Endothelial cell of umbilical vein (primary cell): ENCODE results near the gene ERCC1. TPM values are rescaled to one million over a fixed set of nuclear protein-coding genes. Genes with fewer than 3 reads are reported as not detected.

Experiments
- BruUV-seq: library from RNA; stranded (reverse); fragments of 400-500 nt; replicated peaks from 2 replicates; lab custom pipeline; 2021; lab: Mats Ljungman, UMichigan
- CTCF ChIA-PET: fragments of 300-600, 350-600 bp; sonication (Branson Sonifier 250); formaldehyde crosslinking; loops from one replicate; lab custom pipeline; 2021; ENCODE audit warnings: antibody characterized with exemption, inconsistent platforms; lab: Charles Lee
- POLR2A ChIA-PET: fragments of 300-600, 350-600 bp; sonication (Branson Sonifier 250); formaldehyde crosslinking; loops from one replicate; lab custom pipeline; 2021; ENCODE audit warnings: antibody characterized with exemption, inconsistent platforms; lab: Charles Lee
- DNase-seq: peaks from one replicate; pipeline ENCODE4 v3.0.0-alpha.2; 2011; ENCODE audit warnings: low read depth, low spot score
- FAIRE-seq: peaks from 2 replicates; lab custom pipeline; 2011; peaks lifted over from hg19 to GRCh38; lab: Jason Lieb, UNC
- H2AFZ ChIP-seq: 2 replicates; pipeline ENCODE4 v1.6.0; 2012; ENCODE audit warnings: low read depth, low read length, control low read depth, inconsistent platforms
- H3K27ac ChIP-seq: 2 replicates; pipeline ENCODE4 v1.5.1; 2011; ENCODE audit warnings: low read depth, mild to moderate bottlenecking, control low read depth, low read length, moderate library complexity; ENCODE audit not compliant: insufficient read depth
- H3K27me3 ChIP-seq, 2 experiments: 2 replicates each; pipeline versions ENCODE4 v1.6.0 to v1.6.1; 2011; ENCODE audit warnings: low read length in 2 of 2, mixed read lengths in 1 of 2; ENCODE audit not compliant: control insufficient read depth in 2 of 2, insufficient read depth in 2 of 2
- H3K36me3 ChIP-seq, 2 experiments: 2 replicates in 1 of 2; 3 replicates in 1 of 2; pipeline ENCODE4 v1.5.1; 2011; ENCODE audit warnings: low read length in 2 of 2, mild to moderate bottlenecking in 1 of 2, moderate library complexity in 1 of 2; ENCODE audit not compliant: control insufficient read depth in 2 of 2, insufficient read depth in 2 of 2; ENCODE audit errors: extremely low read depth in 1 of 2
- H3K4me1 ChIP-seq: 3 replicates; pipeline ENCODE4 v1.5.1; 2011; ENCODE audit warnings: mild to moderate bottlenecking, low read length; ENCODE audit not compliant: control insufficient read depth, insufficient read depth; ENCODE audit errors: extremely low read depth
- H3K4me2 ChIP-seq: 2 replicates; pipeline ENCODE4 v1.6.1; 2011; ENCODE audit warnings: low read length, control low read depth, mixed read lengths; ENCODE audit not compliant: insufficient read depth
- H3K4me3 ChIP-seq, 3 experiments: fragments of 200-600 bp in 1 of 3; sonication (generic), shearing (Covaris generic) in 1 of 3; replicated peaks in 1 of 3; 2 replicates each; pipeline ENCODE4 v1.5.1; 2011 to 2016; ENCODE audit warnings: control low read depth in 3 of 3, low read length in 3 of 3, mild to moderate bottlenecking in 2 of 3, inconsistent platforms in 1 of 3, low read depth in 1 of 3, moderate library complexity in 1 of 3; ENCODE audit not compliant: insufficient read depth in 1 of 3
- H3K79me2 ChIP-seq: 2 replicates; pipeline ENCODE4 v1.6.0; 2012; ENCODE audit warnings: low read length, inconsistent platforms; ENCODE audit not compliant: control insufficient read depth, insufficient read depth
- H3K9ac ChIP-seq: replicated peaks from 2 replicates; pipeline ENCODE3; 2011; ENCODE audit warnings: low read length, control low read depth; ENCODE audit not compliant: insufficient read depth; ENCODE audit errors: extremely low read depth
- H3K9me1 ChIP-seq: replicated peaks from 3 replicates; pipeline ENCODE4 v1.6.0; 2011; ENCODE audit warnings: mild to moderate bottlenecking, low read length; ENCODE audit not compliant: control insufficient read depth, insufficient read depth; ENCODE audit errors: extremely low read depth
- H3K9me3 ChIP-seq: replicated peaks from 2 replicates; pipeline ENCODE4 v1.5.1; 2012; ENCODE audit warnings: low read length, inconsistent platforms; ENCODE audit not compliant: control insufficient read depth, insufficient read depth
- H4K20me1 ChIP-seq: replicated peaks from 2 replicates; pipeline ENCODE3; 2011; ENCODE audit warnings: mild to moderate bottlenecking, low read length; ENCODE audit not compliant: control insufficient read depth, insufficient read depth; ENCODE audit errors: extremely low read depth
- CTCF ChIP-seq, 2 donors: IDR thresholded peaks; 1 replicate in 1 of 2; 2 replicates in 1 of 2; pipeline ENCODE4 v1.5.1; 2011; ENCODE audit warnings: low read length in 2 of 2, mild to moderate bottlenecking in 2 of 2, moderate library complexity in 2 of 2, control low read depth in 1 of 2, inconsistent platforms in 1 of 2, low read depth in 1 of 2; ENCODE audit not compliant: insufficient read depth in 1 of 2; ENCODE audit errors: extremely low read depth in 1 of 2
- EZH2 ChIP-seq: IDR thresholded peaks from 2 replicates; pipeline ENCODE4 v1.6.1; 2012; ENCODE audit warnings: borderline replicate concordance, low read depth, mild to moderate bottlenecking, moderate library complexity, low read length, inconsistent platforms; ENCODE audit not compliant: severe bottlenecking
- GATA2 ChIP-seq: IDR thresholded peaks from 2 replicates; pipeline ENCODE4 v1.7.0; 2011; ENCODE audit warnings: low read depth, mild to moderate bottlenecking, moderate library complexity, mixed read lengths, low read length; ENCODE audit not compliant: insufficient read length, insufficient read depth
- MAX ChIP-seq: IDR thresholded peaks from 2 replicates; pipeline ENCODE4 v1.6.1; 2011; ENCODE audit not compliant: insufficient read depth, insufficient read length
- POLR2AphosphoS5 ChIP-seq: IDR thresholded peaks from 2 replicates; pipeline ENCODE4 v1.6.1; 2012; ENCODE audit warnings: low read depth, mild to moderate bottlenecking, control low read depth, low read length, moderate library complexity; ENCODE audit not compliant: insufficient read depth
- dilution Hi-C: fragments of 300-500 bp; cut with MboI; formaldehyde crosslinking; loops from one replicate; pipeline ENCODE4 v1.15.0; 2019; ENCODE audit warnings: low sequenced_read_pairs; ENCODE audit not compliant: extremely low pct_ligation_motif_present
- intact Hi-C: fragments of 100-400 bp; cut with micrococcal nuclease; formaldehyde crosslinking; loops from one replicate; pipeline ENCODE4 v1.10.0; 2022
- polyA plus RNA-seq, 4 experiments: library from polyadenylated mRNA; depleted of rRNA in 3 of 4; stranded (reverse) in 3 of 4; unstranded in 1 of 4; fragments of >200 nt; gene quantifications; 2 replicates each; pipeline versions ENCODE4 v1.2.1 to v1.2.3, GENCODE V29; 2011 to 2012; ENCODE audit warnings: missing spikeins in 1 of 4
- total RNA-seq: library from RNA; stranded (reverse); gene quantifications from 2 replicates; pipeline ENCODE4 v1.2.3, GENCODE V29; 2021

ERCC1 gene
- total and polyA plus RNA-seq, 2 donors (not counting 3 experiments of a cell fraction or from before 2014, with no cell fraction given) = 81.8 to 126 TPM

GRCh38 chr19:45368127-45368526, 55.6 kb downstream of the ERCC1 start:
- ChIA-PET CTCF (interaction anchor here (1.0 to 1.6 kb wide), 2 partner anchors 22 to 35 kb away, joined by 4 to 8 read pairs; no protein-coding TSS in a partner anchor), POLR2A (no interaction called here)
- H3K9me3 ChIP-seq = no peaks in the 10 kb centered on the region
- H3K27me3 ChIP-seq = no peaks in the 10 kb centered on the region
- no peak overlapping the region for H3K27ac ChIP-seq
- intact Hi-C loops (no loop called here), dilution Hi-C loops (no loop called here)
- H3K36me3 ChIP-seq = peaks cover 1 to 3% of the 10 kb centered on the region in 2 experiments
- no peak overlapping the region for H3K9ac ChIP-seq
- TF ChIP-seq CTCF (IDR thresholded peaks at IDR 0.05; ENCODE audit: extremely low read depth in 1 of 2, insufficient read depth in 1 of 2, low read depth in 1 of 2, low read length in 2 of 2) = no peak
- TF ChIP-seq EZH2 = no peak
- no peak for TF ChIP-seq GATA2
- TF ChIP-seq MAX = no peak
- TF ChIP-seq POLR2AphosphoS5 = no peak
- H2AFZ ChIP-seq = no peak overlapping the region
- no peaks in the 10 kb centered on the region for H3K9me1 ChIP-seq
- peaks cover 5% of the 10 kb centered on the region for H3K4me1 ChIP-seq
- FAIRE-seq = no peak
- H3K4me3 ChIP-seq = no peak overlapping the region
- no peaks in the 10 kb centered on the region for H4K20me1 ChIP-seq
- DNase-seq = no peak
- no TSS peak for BruUV-seq
- H3K4me2 ChIP-seq = no peak overlapping the region
- peaks cover 18% of the 10 kb centered on the region for H3K79me2 ChIP-seq
